Endothelial cell of umbilical vein (primary cell): ENCODE measurements around the gene TUBGCP2. TPM values are rescaled to one million over a fixed set of nuclear protein-coding genes. Genes with fewer than 3 reads are reported as not detected.
A peak's percentile ranks its signal among the peaks of the same experiment; 100 is the strongest.

Source experiments
- BruUV-seq: library from RNA; stranded (reverse); fragments of 400-500 nt; replicated peaks from 2 replicates; lab custom pipeline; 2021; lab: Mats Ljungman, UMichigan
- CTCF ChIA-PET: fragments of 300-600, 350-600 bp; sonication (Branson Sonifier 250); formaldehyde crosslinking; loops from one replicate; lab custom pipeline; 2021; ENCODE audit warnings: antibody characterized with exemption, inconsistent platforms; lab: Charles Lee
- POLR2A ChIA-PET: fragments of 300-600, 350-600 bp; sonication (Branson Sonifier 250); formaldehyde crosslinking; loops from one replicate; lab custom pipeline; 2021; ENCODE audit warnings: antibody characterized with exemption, inconsistent platforms; lab: Charles Lee
- DNase-seq: peaks from one replicate; pipeline ENCODE4 v3.0.0-alpha.2; 2011; ENCODE audit warnings: low read depth, low spot score
- FAIRE-seq: peaks from 2 replicates; lab custom pipeline; 2011; peaks lifted over from hg19 to GRCh38; lab: Jason Lieb, UNC
- H2AFZ ChIP-seq: 2 replicates; pipeline ENCODE4 v1.6.0; 2012; ENCODE audit warnings: low read depth, low read length, control low read depth, inconsistent platforms
- H3K27ac ChIP-seq: 2 replicates; pipeline ENCODE4 v1.5.1; 2011; ENCODE audit warnings: low read depth, mild to moderate bottlenecking, control low read depth, low read length, moderate library complexity; ENCODE audit not compliant: insufficient read depth
- H3K27me3 ChIP-seq, 2 experiments: 2 replicates each; pipeline versions ENCODE4 v1.6.0 to v1.6.1; 2011; ENCODE audit warnings: low read length in 2 of 2, mixed read lengths in 1 of 2; ENCODE audit not compliant: control insufficient read depth in 2 of 2, insufficient read depth in 2 of 2
- H3K36me3 ChIP-seq, 2 experiments: 2 replicates in 1 of 2; 3 replicates in 1 of 2; pipeline ENCODE4 v1.5.1; 2011; ENCODE audit warnings: low read length in 2 of 2, mild to moderate bottlenecking in 1 of 2, moderate library complexity in 1 of 2; ENCODE audit not compliant: control insufficient read depth in 2 of 2, insufficient read depth in 2 of 2; ENCODE audit errors: extremely low read depth in 1 of 2
- H3K4me1 ChIP-seq: 3 replicates; pipeline ENCODE4 v1.5.1; 2011; ENCODE audit warnings: mild to moderate bottlenecking, low read length; ENCODE audit not compliant: control insufficient read depth, insufficient read depth; ENCODE audit errors: extremely low read depth
- H3K4me2 ChIP-seq: 2 replicates; pipeline ENCODE4 v1.6.1; 2011; ENCODE audit warnings: low read length, control low read depth, mixed read lengths; ENCODE audit not compliant: insufficient read depth
- H3K4me3 ChIP-seq, 3 experiments: fragments of 200-600 bp in 1 of 3; sonication (generic), shearing (Covaris generic) in 1 of 3; replicated peaks in 1 of 3; 2 replicates each; pipeline ENCODE4 v1.5.1; 2011 to 2016; ENCODE audit warnings: control low read depth in 3 of 3, low read length in 3 of 3, mild to moderate bottlenecking in 2 of 3, inconsistent platforms in 1 of 3, low read depth in 1 of 3, moderate library complexity in 1 of 3; ENCODE audit not compliant: insufficient read depth in 1 of 3
- H3K79me2 ChIP-seq: 2 replicates; pipeline ENCODE4 v1.6.0; 2012; ENCODE audit warnings: low read length, inconsistent platforms; ENCODE audit not compliant: control insufficient read depth, insufficient read depth
- H3K9ac ChIP-seq: replicated peaks from 2 replicates; pipeline ENCODE3; 2011; ENCODE audit warnings: low read length, control low read depth; ENCODE audit not compliant: insufficient read depth; ENCODE audit errors: extremely low read depth
- H3K9me1 ChIP-seq: replicated peaks from 3 replicates; pipeline ENCODE4 v1.6.0; 2011; ENCODE audit warnings: mild to moderate bottlenecking, low read length; ENCODE audit not compliant: control insufficient read depth, insufficient read depth; ENCODE audit errors: extremely low read depth
- H3K9me3 ChIP-seq: replicated peaks from 2 replicates; pipeline ENCODE4 v1.5.1; 2012; ENCODE audit warnings: low read length, inconsistent platforms; ENCODE audit not compliant: control insufficient read depth, insufficient read depth
- H4K20me1 ChIP-seq: replicated peaks from 2 replicates; pipeline ENCODE3; 2011; ENCODE audit warnings: mild to moderate bottlenecking, low read length; ENCODE audit not compliant: control insufficient read depth, insufficient read depth; ENCODE audit errors: extremely low read depth
- CTCF ChIP-seq, 2 donors: IDR thresholded peaks; 1 replicate in 1 of 2; 2 replicates in 1 of 2; pipeline ENCODE4 v1.5.1; 2011; ENCODE audit warnings: low read length in 2 of 2, mild to moderate bottlenecking in 2 of 2, moderate library complexity in 2 of 2, control low read depth in 1 of 2, inconsistent platforms in 1 of 2, low read depth in 1 of 2; ENCODE audit not compliant: insufficient read depth in 1 of 2; ENCODE audit errors: extremely low read depth in 1 of 2
- EZH2 ChIP-seq: IDR thresholded peaks from 2 replicates; pipeline ENCODE4 v1.6.1; 2012; ENCODE audit warnings: borderline replicate concordance, low read depth, mild to moderate bottlenecking, moderate library complexity, low read length, inconsistent platforms; ENCODE audit not compliant: severe bottlenecking
- FOS ChIP-seq: IDR thresholded peaks from 2 replicates; pipeline ENCODE4 v1.6.1; 2011; ENCODE audit warnings: mild to moderate bottlenecking, low read length, moderate library complexity, borderline replicate concordance; ENCODE audit not compliant: insufficient read depth
- GATA2 ChIP-seq: IDR thresholded peaks from 2 replicates; pipeline ENCODE4 v1.7.0; 2011; ENCODE audit warnings: low read depth, mild to moderate bottlenecking, moderate library complexity, mixed read lengths, low read length; ENCODE audit not compliant: insufficient read length, insufficient read depth
- JUN ChIP-seq: IDR thresholded peaks from 2 replicates; pipeline ENCODE4 v1.6.1; 2011; ENCODE audit warnings: borderline replicate concordance, low read depth; ENCODE audit not compliant: insufficient read length, insufficient read depth
- MAX ChIP-seq: IDR thresholded peaks from 2 replicates; pipeline ENCODE4 v1.6.1; 2011; ENCODE audit not compliant: insufficient read depth, insufficient read length
- MYC ChIP-seq: IDR thresholded peaks from one replicate; pipeline ENCODE4 v1.6.1; 2011; ENCODE audit warnings: mild to moderate bottlenecking, low read depth, low read length
- POLR2A ChIP-seq: IDR thresholded peaks from 2 replicates; pipeline ENCODE4 v1.6.1; 2012; ENCODE audit warnings: low read depth, mild to moderate bottlenecking, control low read depth, low read length
- POLR2AphosphoS5 ChIP-seq: IDR thresholded peaks from 2 replicates; pipeline ENCODE4 v1.6.1; 2012; ENCODE audit warnings: low read depth, mild to moderate bottlenecking, control low read depth, low read length, moderate library complexity; ENCODE audit not compliant: insufficient read depth
- dilution Hi-C: fragments of 300-500 bp; cut with MboI; formaldehyde crosslinking; loops from one replicate; pipeline ENCODE4 v1.15.0; 2019; ENCODE audit warnings: low sequenced_read_pairs; ENCODE audit not compliant: extremely low pct_ligation_motif_present
- intact Hi-C: fragments of 100-400 bp; cut with micrococcal nuclease; formaldehyde crosslinking; loops from one replicate; pipeline ENCODE4 v1.10.0; 2022
- polyA plus RNA-seq, 4 experiments: library from polyadenylated mRNA; depleted of rRNA in 3 of 4; stranded (reverse) in 3 of 4; unstranded in 1 of 4; fragments of >200 nt; gene quantifications; 2 replicates each; pipeline versions ENCODE4 v1.2.1 to v1.2.3, GENCODE V29; 2011 to 2012; ENCODE audit warnings: missing spikeins in 1 of 4
- total RNA-seq: library from RNA; stranded (reverse); gene quantifications from 2 replicates; pipeline ENCODE4 v1.2.3, GENCODE V29; 2021

TUBGCP2 gene
- total and polyA plus RNA-seq, 2 donors (not counting 3 experiments of a cell fraction or from before 2014, with no cell fraction given), result 37.1 to 53.1 TPM

GRCh38 chr10:133261726-133262325 is 46.8 kb downstream of the TUBGCP2 start:
- no peak for TF ChIP-seq MYC
- no peak for TF ChIP-seq JUN
- no peak for TF ChIP-seq GATA2
- TF ChIP-seq POLR2A, result peak; percentile 21
- TF ChIP-seq FOS, result no peak
- Histone ChIP-seq H3K9me3 (no peaks in the 10 kb centered on the region), H3K79me2 (no peaks in the 10 kb centered on the region), H3K4me1 (peaks cover 26% of the 10 kb centered on the region), H3K27me3 (peaks cover 0 to 4% of the 10 kb centered on the region in 2 experiments), H3K9ac (no peak overlapping the region), H2AFZ (peak overlapping the region; percentile 49), H3K27ac (no peak overlapping the region), H3K4me2 (peak overlapping the region; percentile 39), H3K9me1 (no peaks in the 10 kb centered on the region), H3K4me3 (peak overlapping the region; percentile 13 to 40 (median 25)), H3K36me3 (no peaks in the 10 kb centered on the region), H4K20me1 (no peaks in the 10 kb centered on the region)
- CTCF ChIA-PET, result no interaction called here
- dilution Hi-C loops, result no loop called here
- POLR2A ChIA-PET, result no interaction called here
- FAIRE-seq (no peak), DNase-seq (peak; percentile 16)
- intact Hi-C loops, result no loop called here
- BruUV-seq, result no TSS peak

GRCh38 chr10:133260895-133261725 is 47.6 kb downstream of the TUBGCP2 start:
- intact Hi-C loops (no loop called here), dilution Hi-C loops (no loop called here)
- Histone ChIP-seq H2AFZ (peak overlapping the region; percentile 49), H4K20me1 (no peaks in the 10 kb centered on the region), H3K9ac (no peak overlapping the region), H3K4me3 (peak overlapping the region; percentile 13 to 40 (median 25)), H3K9me3 (no peaks in the 10 kb centered on the region), H3K79me2 (no peaks in the 10 kb centered on the region), H3K27me3 (peaks cover 0 to 4% of the 10 kb centered on the region in 2 experiments), H3K4me2 (peak overlapping the region; percentile 39), H3K9me1 (no peaks in the 10 kb centered on the region), H3K27ac (no peak overlapping the region), H3K36me3 (no peaks in the 10 kb centered on the region), H3K4me1 (peaks cover 26% of the 10 kb centered on the region)
- FAIRE-seq (no peak), DNase-seq (no peak)
- CTCF ChIA-PET, result no interaction called here
- TSS peak; percentile 48 for BruUV-seq
- POLR2A ChIA-PET, result no interaction called here
- TF ChIP-seq POLR2A (no peak), JUN (no peak), MAX (no peak), CTCF (IDR thresholded peaks at IDR 0.05; ENCODE audit: extremely low read depth in 1 of 2, insufficient read depth in 1 of 2, low read depth in 1 of 2, low read length in 2 of 2) (no peak), MYC (no peak), FOS (no peak), EZH2 (no peak), POLR2AphosphoS5 (no peak), GATA2 (no peak)
